ENCODE measurements around the gene C3orf18. TPM values are rescaled to one million over a fixed set of nuclear protein-coding genes. Genes with fewer than 3 reads are reported as not detected.

Gene C3orf18
- total RNA-seq, 1 experiment from 2014 or later: 10.1 TPM

GRCh38 chr3:50520849-50521248, 46.7 kb downstream of the C3orf18 start:
- intact Hi-C loops (cut with micrococcal nuclease): no loop called here
- Histone ChIP-seq H3K9ac (ENCODE audit: low read length) (no peak overlapping the region), H3K27me3 (ENCODE audit: insufficient read depth, low read length) (peaks cover 7% of the 10 kb centered on the region; the same call in 1 of the 2 replicates), H3K4me1 (ENCODE audit: control insufficient read depth in 1 of 2, insufficient read depth in 2 of 2, low read length in 2 of 2) (peaks cover 0 to 8% of the 10 kb centered on the region in 2 experiments; a peak in 2 of 4 replicates), H3K4me2 (ENCODE audit: low read length) (no peak overlapping the region), H3K79me2 (ENCODE audit: insufficient read depth, low read length) (no peaks in the 10 kb centered on the region), H3K4me3 (replicated peaks in 1 of 2; ENCODE audit: low read depth in 1 of 2, low read length in 2 of 2) (no peak overlapping the region), H3K36me3 (ENCODE audit: control insufficient read depth in 1 of 2, insufficient read depth in 2 of 2, low read length in 2 of 2) (no peaks in the 10 kb centered on the region), H3K27ac (ENCODE audit: low read depth, low read length) (no peak overlapping the region), H2AFZ (ENCODE audit: low read depth, low read length, poor library complexity, severe bottlenecking) (no peak overlapping the region), H4K20me1 (ENCODE audit: insufficient read depth) (no peaks in the 10 kb centered on the region), H3K9me3 (ENCODE audit: control insufficient read depth in 1 of 2, insufficient read depth in 1 of 2, low read depth in 1 of 2, low read length in 2 of 2) (no peaks in the 10 kb centered on the region), H3K9me2 (ENCODE audit: insufficient read depth) (no peaks in the 10 kb centered on the region)
- POLR2A ChIA-PET: no interaction called here
- TF ChIP-seq POLR2AphosphoS5 (IDR thresholded peaks at IDR 0.05; ENCODE audit: low read depth, low read length) (no peak), CTCF (IDR thresholded peaks at IDR 0.05 in 2 of 3, conservative IDR thresholded peaks at IDR 0.05 in 1 of 3; ENCODE audit: borderline replicate concordance in 1 of 3, insufficient read depth in 1 of 3, low read depth in 2 of 3, low read length in 2 of 3) (no peak), ATF3 (IDR thresholded peaks at IDR 0.05) (no peak), JUND (IDR thresholded peaks at IDR 0.05) (no peak), MAX (IDR thresholded peaks at IDR 0.05) (no peak), EZH2 (IDR thresholded peaks at IDR 0.05) (no peak), CBX3 (IDR thresholded peaks at IDR 0.05; ENCODE audit: low read depth) (no peak), CEBPB (IDR thresholded peaks at IDR 0.05; ENCODE audit: low read depth) (no peak), ELF1 (IDR thresholded peaks at IDR 0.05; ENCODE audit: borderline replicate concordance, low read depth) (no peak), EZH2phosphoT487 (IDR thresholded peaks at IDR 0.05; ENCODE audit: borderline replicate concordance) (no peak), REST (IDR thresholded peaks at IDR 0.05; ENCODE audit: low read depth) (no peak)
- RAD21 ChIA-PET (ENCODE audit: low non-redundant PET in 1 of 2, low total read pairs in 2 of 2, uncharacterized antibody in 2 of 2, unreplicated experiment in 2 of 2): no interaction called here
- DNase-seq (ENCODE audit: low read depth, low spot score) (no peak), ATAC-seq (no peak)
- CTCF ChIA-PET: no interaction called here
- no TSS peak for BruUV-seq (replicated peaks)
